Breast epithelium (tissue), 3 donors: Measurements from ENCODE around the gene SALL1.

ENCODE experiments used
- POLR2A ChIP-seq: fragments of 450-650 bp; IDR thresholded peaks from one replicate; pipeline ENCODE4 v1.6.1; 2016; ENCODE audit warnings: antibody characterized with exemption, mild to moderate bottlenecking, moderate library complexity
- POLR2AphosphoS5 ChIP-seq, 3 donors: sonication (generic); formaldehyde crosslinking; IDR thresholded peaks; one replicate each; pipeline ENCODE4 v1.6.1; 2017; ENCODE audit warnings: antibody characterized with exemption in 3 of 3

DNA sequence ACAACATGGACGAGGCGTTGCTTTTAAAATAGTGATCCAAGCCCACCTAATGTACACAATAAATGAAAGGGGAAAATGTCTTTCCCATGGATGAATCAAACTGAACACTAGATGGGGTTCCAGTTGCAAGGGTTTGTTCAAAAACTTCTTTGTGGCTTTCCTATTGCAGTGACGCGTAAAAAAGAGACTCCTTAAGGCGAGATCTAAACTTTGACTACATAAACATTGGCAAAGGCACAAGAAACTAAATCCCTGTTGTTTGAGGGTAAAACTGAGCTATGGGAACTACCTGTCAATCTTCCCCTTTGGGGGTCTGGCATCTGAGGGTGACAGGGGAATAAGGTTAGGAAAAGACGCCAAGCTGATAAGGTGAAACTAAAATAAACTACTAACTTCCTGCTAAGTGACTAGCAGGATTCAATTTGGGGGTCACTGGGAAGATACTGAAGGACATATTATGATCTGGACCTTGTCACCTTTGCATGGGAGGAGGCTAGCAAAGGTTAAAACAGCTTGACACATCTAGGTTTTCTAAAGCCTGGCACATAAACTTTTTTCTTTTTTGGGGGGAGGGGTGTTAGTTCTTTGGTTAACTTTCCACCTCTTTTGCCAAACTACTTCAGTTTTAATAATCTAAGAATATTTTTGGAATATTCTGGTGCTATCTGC, 4.7 kb downstream of the SALL1 start:
- no peak for TF ChIP-seq POLR2AphosphoS5 (IDR thresholded peaks at IDR 0.05)
- no peak for TF ChIP-seq POLR2A
